ENCODE measurements around the gene CXCR5.

CXCR5 gene

DNA sequence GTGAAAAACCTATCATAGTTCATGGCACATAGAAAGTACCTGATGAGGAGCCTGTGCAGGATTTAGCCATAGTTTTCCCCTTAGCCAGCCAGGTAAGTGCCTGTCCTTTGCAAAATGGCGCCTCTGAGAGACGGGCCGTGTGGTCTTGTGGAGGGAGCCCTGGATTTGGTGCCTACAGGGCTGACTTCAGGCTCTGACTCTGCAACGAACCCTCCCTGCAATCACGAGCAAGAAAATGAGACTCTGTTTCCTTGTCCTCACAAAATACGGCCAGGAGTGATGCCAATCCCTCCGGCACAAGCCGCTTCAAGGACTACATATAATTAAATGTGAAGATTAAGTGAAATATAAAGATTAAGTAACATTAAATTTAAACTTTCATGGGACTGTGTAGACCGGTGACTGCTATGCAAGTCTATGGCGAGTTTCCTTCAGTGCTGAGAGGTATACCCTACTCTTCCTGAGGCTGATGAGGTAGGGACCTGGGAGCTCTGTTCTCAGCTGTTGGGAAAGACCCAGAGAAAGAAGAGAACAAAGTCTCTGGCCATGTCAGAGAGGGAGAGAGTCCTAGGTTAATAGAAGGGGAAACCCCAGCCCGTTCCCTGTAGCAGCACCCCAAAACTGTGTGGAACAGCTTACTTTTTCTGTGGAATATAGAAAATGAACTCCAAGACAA lies 6.1 kb upstream of the CXCR5 start:
- DNase-seq: no peak

DNA sequence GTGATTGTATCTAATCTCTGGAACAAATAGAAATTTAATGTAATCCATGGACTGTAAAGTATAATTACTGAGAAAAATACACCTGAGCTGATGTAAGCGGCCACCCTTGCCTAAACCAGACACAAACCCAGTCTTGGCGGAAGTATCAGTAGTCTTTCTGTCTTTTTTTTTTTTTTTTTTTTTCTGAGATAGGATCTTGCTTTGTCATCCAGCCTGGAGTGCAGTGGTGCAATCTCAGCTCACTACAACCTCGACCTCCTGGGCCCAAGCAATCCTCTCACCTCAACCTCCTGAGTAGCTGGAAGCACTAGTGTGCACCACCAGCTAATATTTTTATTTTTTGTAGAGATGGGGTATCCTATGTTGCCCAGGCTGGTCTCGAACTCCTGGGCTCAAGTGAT lies 5.5 kb upstream of the CXCR5 start:
- DNase-seq: no peak

DNA sequence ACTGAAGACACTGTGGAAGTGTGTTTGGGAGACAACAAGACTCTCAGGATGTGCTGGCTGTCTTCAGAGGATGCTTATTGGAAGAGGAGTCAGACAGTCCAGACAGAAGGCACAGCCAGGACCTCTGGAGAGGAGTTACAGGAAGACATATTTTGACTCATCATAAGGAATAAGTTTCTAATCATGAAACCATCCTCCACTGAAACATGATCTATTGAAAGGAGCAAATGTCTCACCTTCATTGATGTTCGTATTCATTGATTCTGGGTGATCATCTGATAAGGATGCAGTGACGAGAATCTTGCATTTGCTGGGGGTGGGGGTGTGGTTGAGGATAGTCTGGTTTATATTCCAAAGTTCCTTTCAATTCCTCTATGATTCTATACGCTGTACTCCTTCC lies 2.5 kb upstream of the CXCR5 start:
- DNase-seq: no peak

DNA sequence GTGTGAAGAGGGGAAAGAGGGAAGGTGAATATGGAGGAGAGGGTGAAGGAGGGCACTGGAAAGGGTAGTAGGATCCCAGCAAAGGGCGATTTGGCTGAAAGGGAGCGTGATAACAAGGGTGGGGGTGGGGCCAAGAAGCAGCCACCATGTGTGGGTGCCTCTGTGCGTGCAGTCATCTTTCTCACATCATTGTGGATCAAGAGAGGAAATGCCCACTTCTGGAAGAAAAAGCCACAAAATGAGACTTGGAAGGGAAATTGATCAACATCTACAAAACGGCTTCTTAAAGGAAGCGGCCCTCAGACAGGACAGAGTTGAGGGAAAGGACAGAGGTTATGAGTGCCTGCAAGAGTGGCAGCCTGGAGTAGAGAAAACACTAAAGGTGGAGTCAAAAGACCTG lies 1.2 kb upstream of the CXCR5 start:
- DNase-seq: peak; percentile 5

DNA sequence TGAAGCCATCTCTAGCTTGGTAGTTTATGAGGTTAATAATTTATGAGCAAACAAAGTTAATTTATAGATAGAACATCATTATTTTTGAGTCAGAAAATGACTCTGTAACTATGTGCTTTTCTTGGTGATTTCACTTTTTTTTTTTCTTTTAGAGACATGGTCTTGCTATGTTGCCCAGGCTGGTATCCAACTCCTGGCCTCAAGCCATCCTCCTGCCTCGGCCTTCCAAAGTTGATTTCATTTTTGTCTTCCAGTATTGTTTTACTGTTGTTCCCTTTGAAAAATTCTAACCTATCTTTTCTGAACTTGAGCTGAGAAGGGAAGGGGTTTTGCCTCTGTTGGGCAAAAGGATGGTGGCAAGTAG lies 706 bp upstream of the CXCR5 start:
- DNase-seq: no peak

DNA sequence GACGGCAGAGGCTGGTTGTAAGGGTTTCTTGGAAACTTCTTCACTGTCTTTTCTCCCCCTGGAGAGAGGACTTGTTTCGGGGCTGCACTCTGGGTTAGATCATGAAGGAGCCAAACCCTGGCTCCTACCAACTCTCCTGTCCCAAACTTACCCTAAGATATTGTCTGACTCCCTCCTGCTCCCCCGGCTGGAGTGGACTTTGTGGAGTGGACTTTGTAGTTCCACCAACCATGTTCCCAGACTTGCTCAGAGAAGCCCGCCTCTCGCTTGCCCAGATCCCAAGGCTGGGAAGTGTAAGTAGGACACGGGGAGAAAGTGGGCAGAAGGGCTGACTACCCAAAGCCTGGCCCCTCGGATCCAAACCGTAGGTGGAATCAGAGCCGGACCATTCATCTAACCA lies 1.2 kb downstream of the CXCR5 start:
- no peak for DNase-seq

DNA sequence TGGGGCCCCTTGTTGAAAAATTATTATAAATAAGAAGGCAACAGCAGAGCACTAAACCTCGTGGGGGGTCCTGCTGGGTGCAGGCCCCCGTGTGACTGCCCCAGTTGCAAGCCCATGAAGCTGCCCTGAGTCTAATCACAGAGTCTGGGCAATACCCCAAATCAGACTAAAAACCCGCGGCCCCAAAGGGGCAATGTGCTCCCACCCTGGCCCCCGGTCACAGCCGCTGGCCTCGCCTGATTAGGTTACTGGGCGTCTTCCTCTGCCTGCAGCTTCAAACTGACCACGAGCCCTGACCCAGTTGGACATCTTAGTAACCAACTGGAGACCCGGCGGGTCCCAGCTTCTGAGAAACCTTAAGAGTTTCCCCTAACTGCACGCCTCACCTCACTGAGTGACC lies 1.6 kb downstream of the CXCR5 start:
- no peak for DNase-seq

DNA sequence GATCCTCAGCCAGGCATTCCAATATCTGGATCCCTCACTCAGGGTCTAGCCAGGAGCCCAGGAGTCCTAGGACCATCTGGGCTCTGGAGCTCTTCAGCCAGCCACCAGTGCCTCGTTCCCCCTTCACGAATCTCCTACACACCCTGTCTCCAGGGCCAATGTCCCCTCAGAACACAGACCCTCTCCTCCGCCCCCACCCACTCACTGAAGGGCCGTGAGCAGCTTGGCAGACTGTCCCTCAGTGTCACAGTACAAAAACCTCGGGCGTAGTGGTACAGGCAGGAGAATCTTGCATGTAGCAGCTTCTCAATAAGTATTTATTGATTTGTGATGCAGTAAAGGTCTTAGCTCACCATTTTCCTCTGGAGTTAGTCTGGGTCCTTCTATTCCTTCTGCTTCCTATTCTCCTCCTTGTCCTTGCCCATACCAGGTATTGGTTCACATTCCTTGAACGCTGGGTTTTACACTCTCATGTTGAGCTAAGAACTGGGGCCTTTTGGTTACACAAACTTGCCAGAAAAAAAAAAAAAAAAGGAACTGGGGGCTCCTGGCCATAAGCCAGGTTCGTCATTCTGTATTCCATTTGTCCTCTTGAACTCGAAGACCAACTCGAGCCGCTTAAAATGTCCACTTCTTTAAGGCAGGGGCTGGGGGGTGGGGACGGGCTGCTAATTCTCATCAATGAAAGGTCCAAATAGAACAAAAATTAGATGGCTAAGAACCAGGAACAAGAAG lies 2.3 kb downstream of the CXCR5 start:
- no peak for DNase-seq

DNA sequence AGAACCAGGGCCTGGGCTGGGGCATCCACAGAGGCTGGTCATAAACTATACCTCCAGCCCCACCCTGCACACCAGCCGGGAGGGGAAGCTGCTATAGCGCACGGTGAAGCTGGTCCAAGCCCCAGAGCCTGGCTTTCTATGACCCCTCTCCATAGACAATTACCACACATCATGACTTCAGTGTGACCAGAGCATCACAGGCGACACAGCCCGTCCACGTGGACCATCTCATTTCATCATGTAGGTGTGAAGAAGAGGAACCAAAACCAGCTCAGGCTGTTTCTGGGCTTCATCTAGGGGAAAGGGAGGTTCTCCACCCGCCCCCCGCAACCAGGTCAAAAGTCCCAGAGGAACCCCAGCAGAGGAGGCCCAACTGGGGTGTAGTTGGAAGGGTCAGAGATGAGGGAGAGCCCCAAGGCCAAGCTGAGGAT lies 3.0 kb downstream of the CXCR5 start:
- DNase-seq: no peak

DNA sequence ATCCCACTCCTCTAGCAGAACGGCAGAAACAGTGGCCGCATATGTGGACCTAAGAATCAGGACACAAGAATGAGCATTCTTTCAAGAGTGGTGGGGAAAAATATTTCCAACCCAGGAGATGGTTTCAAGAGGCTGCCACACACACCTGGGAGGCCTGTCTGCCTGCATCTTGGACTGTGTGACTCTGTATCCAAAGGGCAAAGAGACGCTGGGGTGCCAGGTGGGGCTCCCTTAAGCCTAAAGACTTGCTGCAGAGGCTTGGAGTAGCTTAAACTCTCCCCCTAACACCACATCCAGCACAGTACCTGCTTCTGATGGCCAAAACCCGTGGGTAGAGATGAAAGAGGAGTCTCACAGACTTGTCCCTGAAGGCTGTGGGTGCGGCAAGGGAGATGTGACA lies 3.5 kb downstream of the CXCR5 start:
- DNase-seq: no peak

DNA sequence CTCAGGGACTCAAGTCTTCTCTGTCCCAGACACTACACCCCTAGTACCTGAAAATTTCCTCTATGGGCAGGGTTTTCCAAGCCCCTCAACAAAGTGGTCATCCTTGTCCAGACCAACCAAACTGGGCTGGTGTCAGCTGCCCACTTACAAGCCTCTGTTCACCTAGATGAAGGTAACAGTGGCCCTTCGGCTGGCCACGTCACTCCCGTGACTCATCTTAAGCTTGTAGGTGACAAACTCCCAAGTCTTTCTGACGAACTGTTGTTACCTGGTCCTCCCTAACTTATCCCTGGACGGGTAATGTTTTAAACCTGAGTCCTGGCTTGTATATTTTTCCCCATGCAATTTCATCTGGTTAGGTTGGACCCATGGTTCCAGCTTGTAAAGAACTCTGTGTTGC lies 4.7 kb downstream of the CXCR5 start:
- DNase-seq: no peak

DNA sequence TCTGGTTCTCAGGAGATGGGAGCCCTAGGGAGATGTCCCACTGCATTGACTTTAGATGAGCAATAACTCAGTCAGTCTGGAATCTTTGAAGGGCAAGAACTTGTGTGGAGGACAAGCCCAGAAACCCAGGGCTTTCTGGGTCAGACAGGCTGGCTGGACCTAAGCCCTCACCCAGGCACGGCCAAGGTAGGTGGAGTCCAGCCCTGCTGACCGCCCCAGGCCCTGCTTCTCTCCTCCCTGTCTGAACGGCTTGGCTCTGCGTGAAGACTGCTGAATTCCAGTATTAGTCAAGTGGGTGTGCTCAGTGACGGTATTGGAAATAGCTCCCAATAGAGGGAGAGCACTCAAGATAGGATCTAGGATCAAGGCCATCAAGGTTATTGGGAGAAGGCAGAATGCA lies 6.1 kb downstream of the CXCR5 start:
- DNase-seq: no peak

DNA sequence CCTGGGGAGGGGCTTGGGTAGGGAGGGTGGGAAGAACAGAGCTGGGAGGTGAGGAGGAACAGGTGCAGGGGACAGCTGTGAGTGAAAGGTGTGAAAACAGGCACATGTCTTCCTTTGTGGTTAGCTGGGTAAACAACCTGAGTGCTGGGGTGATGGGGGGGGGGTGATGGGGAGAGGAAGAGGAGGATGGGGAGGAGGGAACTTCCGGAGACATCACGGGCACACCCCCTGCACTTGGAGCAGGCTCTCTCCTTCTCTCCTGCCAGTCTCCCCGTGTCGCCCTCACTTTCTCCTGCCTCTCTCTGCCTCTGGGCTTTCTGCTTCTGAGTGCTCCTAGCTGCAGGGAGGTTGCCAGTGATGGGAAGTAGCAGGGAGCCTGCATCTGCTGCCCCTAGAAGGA lies 8.8 kb downstream of the CXCR5 start:
- no peak for DNase-seq

DNA sequence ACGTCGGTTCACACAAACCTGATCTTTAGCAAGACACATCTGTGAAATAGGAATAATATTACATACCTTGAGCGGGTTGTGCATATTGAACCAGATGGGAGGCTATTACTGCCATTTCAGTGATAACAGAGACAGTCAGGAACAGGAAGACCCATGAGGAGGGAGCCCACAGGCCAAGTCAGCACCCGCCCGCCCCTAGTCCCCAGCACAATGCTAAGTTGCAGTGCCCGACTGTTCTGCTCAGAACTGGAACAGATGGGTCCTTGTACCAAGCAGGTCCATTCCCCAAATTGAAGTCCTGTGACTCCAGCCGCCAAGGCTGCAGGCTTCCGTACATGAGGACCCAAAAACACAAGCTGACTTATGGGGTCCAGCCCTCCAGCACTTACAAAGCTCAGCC lies 9.3 kb downstream of the CXCR5 start:
- DNase-seq: no peak

DNA sequence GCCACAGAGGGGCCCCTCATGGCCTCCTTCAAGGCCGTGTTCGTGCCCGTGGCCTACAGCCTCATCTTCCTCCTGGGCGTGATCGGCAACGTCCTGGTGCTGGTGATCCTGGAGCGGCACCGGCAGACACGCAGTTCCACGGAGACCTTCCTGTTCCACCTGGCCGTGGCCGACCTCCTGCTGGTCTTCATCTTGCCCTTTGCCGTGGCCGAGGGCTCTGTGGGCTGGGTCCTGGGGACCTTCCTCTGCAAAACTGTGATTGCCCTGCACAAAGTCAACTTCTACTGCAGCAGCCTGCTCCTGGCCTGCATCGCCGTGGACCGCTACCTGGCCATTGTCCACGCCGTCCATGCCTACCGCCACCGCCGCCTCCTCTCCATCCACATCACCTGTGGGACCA lies 10.0 kb downstream of the CXCR5 start:
- no peak for DNase-seq

DNA sequence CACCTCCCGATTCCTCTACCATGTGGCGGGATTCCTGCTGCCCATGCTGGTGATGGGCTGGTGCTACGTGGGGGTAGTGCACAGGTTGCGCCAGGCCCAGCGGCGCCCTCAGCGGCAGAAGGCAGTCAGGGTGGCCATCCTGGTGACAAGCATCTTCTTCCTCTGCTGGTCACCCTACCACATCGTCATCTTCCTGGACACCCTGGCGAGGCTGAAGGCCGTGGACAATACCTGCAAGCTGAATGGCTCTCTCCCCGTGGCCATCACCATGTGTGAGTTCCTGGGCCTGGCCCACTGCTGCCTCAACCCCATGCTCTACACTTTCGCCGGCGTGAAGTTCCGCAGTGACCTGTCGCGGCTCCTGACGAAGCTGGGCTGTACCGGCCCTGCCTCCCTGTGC lies 10.5 kb downstream of the CXCR5 start:
- DNase-seq: no peak

DNA sequence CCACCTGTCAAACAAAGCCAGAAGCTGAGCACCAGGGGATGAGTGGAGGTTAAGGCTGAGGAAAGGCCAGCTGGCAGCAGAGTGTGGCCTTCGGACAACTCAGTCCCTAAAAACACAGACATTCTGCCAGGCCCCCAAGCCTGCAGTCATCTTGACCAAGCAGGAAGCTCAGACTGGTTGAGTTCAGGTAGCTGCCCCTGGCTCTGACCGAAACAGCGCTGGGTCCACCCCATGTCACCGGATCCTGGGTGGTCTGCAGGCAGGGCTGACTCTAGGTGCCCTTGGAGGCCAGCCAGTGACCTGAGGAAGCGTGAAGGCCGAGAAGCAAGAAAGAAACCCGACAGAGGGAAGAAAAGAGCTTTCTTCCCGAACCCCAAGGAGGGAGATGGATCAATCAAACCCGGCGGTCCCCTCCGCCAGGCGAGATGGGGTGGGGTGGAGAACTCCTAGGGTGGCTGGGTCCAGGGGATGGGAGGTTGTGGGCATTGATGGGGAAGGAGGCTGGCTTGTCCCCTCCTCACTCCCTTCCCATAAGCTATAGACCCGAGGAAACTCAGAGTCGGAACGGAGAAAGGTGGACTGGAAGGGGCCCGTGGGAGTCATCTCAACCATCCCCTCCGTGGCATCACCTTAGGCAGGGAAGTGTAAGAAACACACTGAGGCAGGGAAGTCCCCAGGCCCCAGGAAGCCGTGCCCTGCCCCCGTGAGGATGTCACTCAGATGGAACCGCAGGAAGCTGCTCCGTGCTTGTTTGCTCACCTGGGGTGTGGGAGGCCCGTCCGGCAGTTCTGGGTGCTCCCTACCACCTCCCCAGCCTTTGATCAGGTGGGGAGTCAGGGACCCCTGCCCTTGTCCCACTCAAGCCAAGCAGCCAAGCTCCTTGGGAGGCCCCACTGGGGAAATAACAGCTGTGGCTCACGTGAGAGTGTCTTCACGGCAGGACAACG lies 11.7 kb downstream of the CXCR5 start:
- DNase-seq: no peak

DNA sequence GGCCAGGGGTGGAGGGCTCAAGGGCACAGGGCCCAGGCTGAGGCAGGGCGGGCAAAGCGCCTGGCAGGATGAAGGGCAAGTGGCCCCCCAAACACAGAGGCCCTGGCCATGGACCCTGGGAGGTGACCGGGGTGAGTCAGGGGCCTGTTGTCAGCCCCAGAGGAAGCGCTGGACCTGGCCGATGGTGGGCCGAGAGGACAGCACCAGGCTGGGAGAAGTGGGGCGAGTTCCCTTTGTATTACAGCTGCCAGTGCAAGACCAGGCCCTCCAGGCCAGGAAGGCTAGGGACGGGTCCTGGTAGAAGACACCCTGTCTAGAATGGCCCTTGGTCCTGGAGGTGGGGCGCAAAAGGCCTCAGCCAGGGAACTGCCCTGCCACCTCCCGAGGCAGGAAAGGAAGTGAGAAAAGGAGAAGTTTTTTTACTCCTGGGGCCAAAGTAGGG lies 12.8 kb downstream of the CXCR5 start:
- no peak for DNase-seq

DNA sequence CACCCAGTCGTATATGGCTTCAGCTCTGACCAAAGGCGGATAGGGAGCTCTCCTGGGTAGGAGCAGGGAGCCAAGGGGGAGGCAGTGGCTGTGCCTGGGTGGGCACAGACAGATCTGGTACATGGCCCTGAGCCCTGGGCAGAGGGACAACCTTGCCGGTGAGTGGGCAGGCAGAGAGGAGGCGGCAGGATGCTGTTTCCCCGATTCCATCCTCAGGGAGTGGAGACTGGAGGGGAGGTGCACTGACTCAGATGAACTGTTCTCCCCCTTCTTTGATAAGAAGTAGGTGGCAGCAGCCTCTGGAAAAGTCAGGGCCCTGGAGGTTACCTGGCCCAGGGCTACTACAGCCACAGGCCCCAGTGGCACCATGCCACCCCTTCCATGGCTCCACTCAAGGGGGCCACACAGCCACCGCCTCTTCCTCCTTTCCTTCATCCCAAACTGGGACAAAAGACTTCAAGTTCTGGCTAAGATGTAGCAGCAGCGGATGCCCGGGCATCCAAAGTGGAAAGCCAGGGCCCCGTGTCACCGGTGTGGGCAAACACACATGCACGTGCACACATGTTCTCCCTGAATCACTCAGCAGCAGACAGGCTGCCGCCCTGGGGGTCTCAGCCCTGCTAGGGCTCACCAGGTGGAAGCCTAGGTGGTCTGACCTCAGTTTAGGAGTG lies 13.4 kb downstream of the CXCR5 start:
- no peak for DNase-seq

DNA sequence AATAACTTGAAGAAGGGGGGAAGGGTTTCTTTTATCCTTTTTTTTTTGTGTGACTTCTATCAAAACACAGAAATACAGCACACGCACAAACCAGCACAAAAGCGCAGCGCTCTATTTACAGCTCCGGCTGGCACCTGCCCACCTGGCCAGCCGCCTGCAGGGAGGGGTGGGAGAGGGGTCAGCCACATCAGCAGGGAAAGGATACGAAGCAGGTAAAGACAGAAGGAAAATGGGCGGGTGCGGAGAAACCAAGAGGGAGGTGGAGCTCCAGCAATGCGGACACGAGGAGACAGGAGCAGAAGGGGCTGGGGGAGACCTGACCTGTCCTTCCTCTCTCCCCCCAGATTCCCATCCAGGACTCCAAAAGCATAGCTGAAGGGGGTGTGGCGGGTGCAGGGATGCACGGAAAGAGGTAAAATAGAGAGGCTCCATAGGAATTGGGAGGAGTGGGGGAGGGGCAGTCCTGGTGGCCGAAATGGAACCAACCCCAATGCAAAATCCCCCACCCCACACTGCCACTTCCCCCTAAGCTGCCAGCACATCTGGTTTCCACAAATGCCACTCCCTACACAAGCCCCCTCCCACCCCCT lies 14.1 kb downstream of the CXCR5 start:
- no peak for DNase-seq

DNA sequence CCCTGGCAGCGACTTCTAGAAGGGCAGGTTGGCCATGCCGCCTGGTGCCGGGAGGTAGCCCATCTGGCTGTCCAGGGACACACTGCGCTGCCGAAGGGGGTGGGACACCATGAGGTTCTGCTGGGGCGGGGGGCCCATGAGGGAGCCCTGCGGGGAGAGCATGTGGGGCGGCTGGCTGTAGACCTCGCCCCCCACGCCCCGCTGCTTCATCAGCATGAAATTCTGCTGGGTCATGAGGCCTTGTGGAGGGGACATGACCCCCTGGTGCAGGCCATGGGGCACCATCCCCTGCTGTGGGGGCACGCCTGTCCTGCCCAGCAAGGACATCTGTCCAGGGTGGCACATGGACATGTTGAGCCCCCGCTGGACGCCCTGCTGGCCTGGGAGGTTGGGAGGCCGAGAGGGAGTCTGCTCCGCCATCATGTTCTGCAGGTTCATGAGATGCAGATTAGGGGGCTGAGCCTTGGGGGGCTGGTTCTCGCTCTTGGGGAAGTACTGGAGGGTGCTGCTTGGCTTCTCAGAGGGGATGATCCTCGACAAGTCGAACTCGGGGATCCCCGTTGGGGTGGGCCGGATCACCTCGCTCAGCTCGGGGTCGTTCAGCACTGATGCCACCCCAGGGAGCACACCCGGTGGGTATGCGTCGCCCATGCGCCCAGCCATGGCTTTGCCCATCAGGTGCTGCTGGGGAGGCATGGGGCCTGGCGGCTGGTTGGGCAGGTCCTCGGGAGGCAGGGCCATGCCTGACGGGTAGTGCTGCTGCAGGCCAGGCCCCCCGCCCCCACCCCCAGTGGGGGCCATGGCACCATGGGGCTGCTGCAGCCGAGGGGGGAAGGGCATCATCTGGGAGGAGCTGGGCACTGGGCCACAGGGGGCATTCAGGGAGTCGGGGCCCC lies 15.0 kb downstream of the CXCR5 start:
- no peak for DNase-seq

DNA sequence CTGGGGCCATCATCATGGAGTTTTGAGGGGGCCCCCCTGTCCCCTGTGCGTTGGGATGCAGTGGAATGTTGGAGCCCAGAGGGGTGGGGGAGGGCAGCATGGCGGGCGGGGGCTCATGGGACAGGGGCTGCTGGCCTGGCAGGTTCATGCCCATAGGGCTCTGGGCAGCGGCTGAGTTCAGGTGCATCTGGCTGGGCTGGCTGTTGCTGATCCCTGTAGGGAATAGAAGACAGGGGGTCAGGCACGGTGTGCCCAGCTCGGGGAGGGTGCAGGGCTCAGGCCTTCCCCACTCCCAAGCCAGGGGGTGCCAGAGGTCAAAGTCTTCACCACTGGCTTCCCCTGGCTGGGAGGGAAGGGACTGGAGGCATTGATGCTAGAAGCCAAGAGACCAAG lies 15.6 kb downstream of the CXCR5 start:
- no peak for DNase-seq

All from hematopoietic multipotent progenitor cell treated with erythropoietin and hydrocortisone succinate and interleukin-3 and kit ligand, for 8 days (in vitro differentiated cells).